Upper lobe of left lung (tissue), 6 donors: ENCODE measurements around the gene CWF19L2. TPM values are rescaled to one million over a fixed set of nuclear protein-coding genes. Genes with fewer than 3 reads are reported as not detected.

Experiments
- ATAC-seq, 2 donors: fragments of 200-7000 bp; cut with Tn5 transposase; one replicate each; pipeline ENCODE4 v1.9.1; 2022; ENCODE audit warnings: mild to moderate bottlenecking in 2 of 2, moderate library complexity in 2 of 2; ENCODE audit not compliant: low FRiP score in 2 of 2
- DNase-seq, 2 donors: peaks; one replicate each; pipeline ENCODE4 v3.0.0-alpha.2; 2019 to 2020
- H3K27ac ChIP-seq, 4 donors: fragments of 200-600 bp; sonication (generic); one replicate each; pipeline ENCODE4 v1.5.1; 2016 to 2019
- H3K27me3 ChIP-seq, 4 donors: fragments of 200-600 bp; sonication (generic); one replicate each; pipeline ENCODE4 v1.5.1; 2017 to 2019
- H3K36me3 ChIP-seq, 4 donors: fragments of 200-600 bp; sonication (generic); one replicate each; pipeline ENCODE4 v1.5.1; 2016 to 2019
- H3K4me1 ChIP-seq, 4 donors: fragments of 200-600 bp; sonication (generic); one replicate each; pipeline ENCODE4 v1.5.1; 2018 to 2019
- H3K4me3 ChIP-seq, 4 donors: fragments of 200-600 bp; sonication (generic); one replicate each; pipeline ENCODE4 v1.5.1; 2017 to 2019; ENCODE audit warnings: mild to moderate bottlenecking in 2 of 4, moderate library complexity in 1 of 4
- H3K9me3 ChIP-seq, 4 donors: fragments of 200-600 bp; sonication (generic); one replicate each; pipeline ENCODE4 v1.5.1; 2018 to 2019
- CTCF ChIP-seq, 6 experiments: fragments of 450-650 bp in 4 of 6; fragments of 200-600 bp in 2 of 6; sonication (generic) in 2 of 6; IDR thresholded peaks; one replicate each; pipeline ENCODE4 v1.5.1; 2016 to 2019; ENCODE audit warnings: antibody characterized with exemption in 6 of 6
- EP300 ChIP-seq, 4 donors: sonication (generic); formaldehyde crosslinking; IDR thresholded peaks; one replicate each; pipeline ENCODE4 v1.5.1; 2017; ENCODE audit warnings: antibody characterized with exemption in 4 of 4, control low read depth in 2 of 4
- POLR2A ChIP-seq, 4 donors: fragments of 450-650 bp; IDR thresholded peaks; one replicate each; pipeline ENCODE4 v1.5.1; 2016 to 2017; ENCODE audit warnings: antibody characterized with exemption in 4 of 4, mild to moderate bottlenecking in 2 of 4
- POLR2AphosphoS5 ChIP-seq, 2 donors: sonication (generic); formaldehyde crosslinking; IDR thresholded peaks; one replicate each; pipeline ENCODE4 v1.5.1; 2017; ENCODE audit warnings: antibody characterized with exemption in 2 of 2
- WGBS, 2 donors: methylation state at CpG; one replicate each; pipeline ENCODE4 v1.1.5; 2017 to 2018; 5-methylcytosine and 5-hydroxymethylcytosine counted together
- total RNA-seq, 6 donors: library from RNA; depleted of rRNA in 4 of 6; stranded (reverse); fragments of >200 nt in 4 of 6; gene quantifications; one replicate each; pipeline versions ENCODE4 v1.1.0 to v1.2.1, GENCODE V29; 2016 to 2021
- donor health status: DM: no; HTN: no; CAD: no; lungs with moderate emphysema.
- donor health status: DM: no; HTN: yes; CAD: no; lungs with severe emphysema.

Gene CWF19L2
- total RNA-seq, 6 donors from 2014 or later, result 12.8 to 37.7 (median 21.7) TPM

- ATAC-seq, result no peak
- TF ChIP-seq EP300 (IDR thresholded peaks at IDR 0.05) (no peak), CTCF (IDR thresholded peaks at IDR 0.05) (no peak), POLR2AphosphoS5 (IDR thresholded peaks at IDR 0.05) (no peak), POLR2A (IDR thresholded peaks at IDR 0.05) (no peak)
Observed at GRCh38 chr11:107478922-107479321, 21.3 kb upstream of the CWF19L2 start.

GRCh38 chr11:107477820-107478219, 20.2 kb upstream of the CWF19L2 start:
- WGBS, 2 donors, result 66 to 78% methylated on average over 3 of the region's 3 CpGs
- no peak overlapping the region for H3K27ac ChIP-seq
- H3K27me3 ChIP-seq, result no peaks in the 10 kb centered on the region
- ATAC-seq (no peak), DNase-seq (no peak)
- no peak overlapping the region for H3K4me3 ChIP-seq
- TF ChIP-seq POLR2A (IDR thresholded peaks at IDR 0.05) (no peak), EP300 (IDR thresholded peaks at IDR 0.05) (no peak), POLR2AphosphoS5 (IDR thresholded peaks at IDR 0.05) (no peak), CTCF (IDR thresholded peaks at IDR 0.05) (no peak)
- H3K36me3 ChIP-seq, result no peaks in the 10 kb centered on the region
- H3K4me1 ChIP-seq, result no peaks in the 10 kb centered on the region
- no peaks in the 10 kb centered on the region for H3K9me3 ChIP-seq

More at GRCh38 chr11:107478922-107479321, 21.3 kb upstream of the CWF19L2 start:
- H3K27me3 ChIP-seq, result no peaks in the 10 kb centered on the region
- H3K27ac ChIP-seq, result no peak overlapping the region
- no peaks in the 10 kb centered on the region for H3K9me3 ChIP-seq
- H3K36me3 ChIP-seq, result no peaks in the 10 kb centered on the region
- no peak for DNase-seq
- H3K4me3 ChIP-seq, result no peak overlapping the region
- no peaks in the 10 kb centered on the region for H3K4me1 ChIP-seq

GRCh38 chr11:107473792-107474191, 16.2 kb upstream of the CWF19L2 start:
- Histone ChIP-seq H3K9me3 (no peaks in the 10 kb centered on the region), H3K4me3 (no peak overlapping the region), H3K27ac (no peak overlapping the region), H3K4me1 (no peaks in the 10 kb centered on the region), H3K27me3 (no peaks in the 10 kb centered on the region), H3K36me3 (no peaks in the 10 kb centered on the region)
- TF ChIP-seq CTCF (IDR thresholded peaks at IDR 0.05) (no peak), POLR2AphosphoS5 (IDR thresholded peaks at IDR 0.05) (no peak), POLR2A (IDR thresholded peaks at IDR 0.05) (no peak), EP300 (IDR thresholded peaks at IDR 0.05) (no peak)
- DNase-seq (no peak), ATAC-seq (no peak)
- WGBS, 2 donors, result 60 to 82% methylated on average over 1 to 3 of the region's 3 CpGs

- TF ChIP-seq EP300 (IDR thresholded peaks at IDR 0.05), result no peak
- TF ChIP-seq CTCF (IDR thresholded peaks at IDR 0.05), result no peak
- TF ChIP-seq POLR2A (IDR thresholded peaks at IDR 0.05), result no peak
- 50 to 62% methylated on average over 1 of the region's 1 CpG for WGBS, 2 donors
- ATAC-seq, result no peak
- Histone ChIP-seq H3K4me1 (no peaks in the 10 kb centered on the region), H3K36me3 (no peaks in the 10 kb centered on the region), H3K27ac (no peak overlapping the region), H3K9me3 (no peaks in the 10 kb centered on the region), H3K27me3 (no peaks in the 10 kb centered on the region), H3K4me3 (no peak overlapping the region)
- DNase-seq, result no peak
Observed at GRCh38 chr11:107472966-107473365, 15.3 kb upstream of the CWF19L2 start.

GRCh38 chr11:107468596-107468995, 11.0 kb upstream of the CWF19L2 start:
- H3K4me3 ChIP-seq, result no peak overlapping the region
- H3K36me3 ChIP-seq, result no peaks in the 10 kb centered on the region
- DNase-seq (no peak), ATAC-seq (no peak)
- TF ChIP-seq CTCF (IDR thresholded peaks at IDR 0.05) (no peak), POLR2A (IDR thresholded peaks at IDR 0.05) (no peak), POLR2AphosphoS5 (IDR thresholded peaks at IDR 0.05) (no peak), EP300 (IDR thresholded peaks at IDR 0.05) (no peak)
- no peak overlapping the region for H3K27ac ChIP-seq
- no peaks in the 10 kb centered on the region for H3K4me1 ChIP-seq
- peaks cover 0 to 2% (median 0%) of the 10 kb centered on the region in 4 donors for H3K9me3 ChIP-seq
- no peaks in the 10 kb centered on the region for H3K27me3 ChIP-seq
- WGBS, 2 donors, result 53 to 58% methylated on average over 3 of the region's 3 CpGs
